K562 (cell line): ENCODE results near the gene BEND6. TPM values are rescaled to one million over a fixed set of nuclear protein-coding genes. Genes with fewer than 3 reads are reported as not detected.
A peak's percentile ranks its signal among the peaks of the same experiment; 100 is the strongest.

Experiments used
- FIP1L1 ChIP-seq: fragments of 200-400 bp; formaldehyde crosslinking; IDR thresholded peaks from 2 replicates; pipeline ENCODE4 v1.6.1; 2018; ENCODE audit warnings: mild to moderate bottlenecking, low read depth, low read length; ENCODE audit not compliant: poor library complexity, severe bottlenecking
- FUS ChIP-seq: fragments of 200-400 bp; formaldehyde crosslinking; optimal IDR thresholded peaks from 2 replicates; pipeline ENCODE3; 2017; ENCODE audit warnings: low read depth, low read length
- HINFP ChIP-seq: fragments of 450-650 bp; conservative IDR thresholded peaks from 2 replicates; pipeline ENCODE4 v1.6.1; 2016; ENCODE audit warnings: missing genetic modification characterization, low read depth, mild to moderate bottlenecking, control low read depth, missing compliant biosample characterization
- ZNF263 ChIP-seq: sonication (generic); formaldehyde crosslinking; IDR thresholded peaks from 2 replicates; pipeline ENCODE4 v1.8.0; 2022; ENCODE audit warnings: mild to moderate bottlenecking, missing genetic modification reagents, borderline replicate concordance
- polyA plus RNA-seq, 8 experiments: library from polyadenylated mRNA; depleted of rRNA in 4 of 8; stranded (reverse) in 5 of 8; unstranded in 3 of 8; fragments of >200 nt; fragmentation: Nextera tagmentation in 2 of 8; fragmentation: Illumina TruSeq in 1 of 8; extraction: Ambion mirVana in 2 of 8; extraction: Trizol in 1 of 8; gene quantifications; 2 replicates each; pipeline versions ENCODE4 v1.2.1 to v1.2.3, GENCODE V29; 2011 to 2014; ENCODE audit warnings: inconsistent platforms in 1 of 8, missing spikeins in 1 of 8
- total RNA-seq, 7 experiments: library from RNA; depleted of rRNA in 6 of 7; stranded (reverse); fragments of >200 nt in 6 of 7; fragmentation: Illumina TruSeq in 2 of 7; extraction: Trizol in 2 of 7; gene quantifications; 2 replicates each; pipeline versions ENCODE4 v1.2.1 to v1.2.3, GENCODE V29; 2011 to 2021; ENCODE audit warnings: low replicate concordance in 1 of 7
- TF ChIP-seq, protein P1 (sequence below): fragments of 150-350 bp; conservative IDR thresholded peaks from 2 replicates; pipeline ENCODE4 v1.6.1; 2014; ENCODE audit warnings: low read length
- TF ChIP-seq, protein P2 (sequence below): sonication (generic); formaldehyde crosslinking; IDR thresholded peaks from 2 replicates; pipeline ENCODE4 v1.4.0; 2020; ENCODE audit warnings: mild to moderate bottlenecking, missing genetic modification reagents
- TF ChIP-seq, protein P3 (sequence below): fragments of 250-450 bp; sonication (Bioruptor Pico); IDR thresholded peaks from 2 replicates; pipeline ENCODE4 v1.4.0; 2020; ENCODE audit warnings: mild to moderate bottlenecking, moderate library complexity, borderline replicate concordance
- TF ChIP-seq, protein P4 (sequence below), 2 experiments: IDR thresholded peaks in 1 of 2; conservative IDR thresholded peaks in 1 of 2; 2 replicates each; pipeline ENCODE4 v1.6.1; 2016; ENCODE audit warnings: low read depth in 2 of 2, mild to moderate bottlenecking in 1 of 2, missing compliant biosample characterization in 1 of 2, missing genetic modification characterization in 1 of 2, moderate library complexity in 1 of 2
- TF ChIP-seq, protein P5 (sequence below): fragments of 450-650 bp; IDR thresholded peaks from 2 replicates; pipeline ENCODE4 v1.6.1; 2016; ENCODE audit warnings: antibody characterized with exemption

Gene BEND6
- total and polyA plus RNA-seq, 9 of the 15 experiments (the other 6 are each of a cell fraction or from before 2014, with no cell fraction given): 0.37 to 4.0 (median 1.1) TPM

- TF ChIP-seq HINFP (tag): peak; percentile 84
- TF ChIP-seq FIP1L1: peak; percentile 75
- TF ChIP-seq, protein P1, sequence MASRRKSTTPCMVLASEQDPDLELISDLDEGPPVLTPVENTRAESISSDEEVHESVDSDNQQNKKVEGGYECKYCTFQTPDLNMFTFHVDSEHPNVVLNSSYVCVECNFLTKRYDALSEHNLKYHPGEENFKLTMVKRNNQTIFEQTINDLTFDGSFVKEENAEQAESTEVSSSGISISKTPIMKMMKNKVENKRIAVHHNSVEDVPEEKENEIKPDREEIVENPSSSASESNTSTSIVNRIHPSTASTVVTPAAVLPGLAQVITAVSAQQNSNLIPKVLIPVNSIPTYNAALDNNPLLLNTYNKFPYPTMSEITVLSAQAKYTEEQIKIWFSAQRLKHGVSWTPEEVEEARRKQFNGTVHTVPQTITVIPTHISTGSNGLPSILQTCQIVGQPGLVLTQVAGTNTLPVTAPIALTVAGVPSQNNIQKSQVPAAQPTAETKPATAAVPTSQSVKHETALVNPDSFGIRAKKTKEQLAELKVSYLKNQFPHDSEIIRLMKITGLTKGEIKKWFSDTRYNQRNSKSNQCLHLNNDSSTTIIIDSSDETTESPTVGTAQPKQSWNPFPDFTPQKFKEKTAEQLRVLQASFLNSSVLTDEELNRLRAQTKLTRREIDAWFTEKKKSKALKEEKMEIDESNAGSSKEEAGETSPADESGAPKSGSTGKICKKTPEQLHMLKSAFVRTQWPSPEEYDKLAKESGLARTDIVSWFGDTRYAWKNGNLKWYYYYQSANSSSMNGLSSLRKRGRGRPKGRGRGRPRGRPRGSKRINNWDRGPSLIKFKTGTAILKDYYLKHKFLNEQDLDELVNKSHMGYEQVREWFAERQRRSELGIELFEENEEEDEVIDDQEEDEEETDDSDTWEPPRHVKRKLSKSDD: 0 out of 2 replicates have a peak, but pooled peaks have one; percentile 74
- no peak for TF ChIP-seq ZNF263 (CRISPR knock-in tag)
- TF ChIP-seq, protein P2, sequence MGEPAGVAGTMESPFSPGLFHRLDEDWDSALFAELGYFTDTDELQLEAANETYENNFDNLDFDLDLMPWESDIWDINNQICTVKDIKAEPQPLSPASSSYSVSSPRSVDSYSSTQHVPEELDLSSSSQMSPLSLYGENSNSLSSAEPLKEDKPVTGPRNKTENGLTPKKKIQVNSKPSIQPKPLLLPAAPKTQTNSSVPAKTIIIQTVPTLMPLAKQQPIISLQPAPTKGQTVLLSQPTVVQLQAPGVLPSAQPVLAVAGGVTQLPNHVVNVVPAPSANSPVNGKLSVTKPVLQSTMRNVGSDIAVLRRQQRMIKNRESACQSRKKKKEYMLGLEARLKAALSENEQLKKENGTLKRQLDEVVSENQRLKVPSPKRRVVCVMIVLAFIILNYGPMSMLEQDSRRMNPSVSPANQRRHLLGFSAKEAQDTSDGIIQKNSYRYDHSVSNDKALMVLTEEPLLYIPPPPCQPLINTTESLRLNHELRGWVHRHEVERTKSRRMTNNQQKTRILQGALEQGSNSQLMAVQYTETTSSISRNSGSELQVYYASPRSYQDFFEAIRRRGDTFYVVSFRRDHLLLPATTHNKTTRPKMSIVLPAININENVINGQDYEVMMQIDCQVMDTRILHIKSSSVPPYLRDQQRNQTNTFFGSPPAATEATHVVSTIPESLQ (CRISPR knock-in tag): no peak; the same call in 1 of the 2 replicates
- no peak for TF ChIP-seq FUS
- TF ChIP-seq, protein P3, sequence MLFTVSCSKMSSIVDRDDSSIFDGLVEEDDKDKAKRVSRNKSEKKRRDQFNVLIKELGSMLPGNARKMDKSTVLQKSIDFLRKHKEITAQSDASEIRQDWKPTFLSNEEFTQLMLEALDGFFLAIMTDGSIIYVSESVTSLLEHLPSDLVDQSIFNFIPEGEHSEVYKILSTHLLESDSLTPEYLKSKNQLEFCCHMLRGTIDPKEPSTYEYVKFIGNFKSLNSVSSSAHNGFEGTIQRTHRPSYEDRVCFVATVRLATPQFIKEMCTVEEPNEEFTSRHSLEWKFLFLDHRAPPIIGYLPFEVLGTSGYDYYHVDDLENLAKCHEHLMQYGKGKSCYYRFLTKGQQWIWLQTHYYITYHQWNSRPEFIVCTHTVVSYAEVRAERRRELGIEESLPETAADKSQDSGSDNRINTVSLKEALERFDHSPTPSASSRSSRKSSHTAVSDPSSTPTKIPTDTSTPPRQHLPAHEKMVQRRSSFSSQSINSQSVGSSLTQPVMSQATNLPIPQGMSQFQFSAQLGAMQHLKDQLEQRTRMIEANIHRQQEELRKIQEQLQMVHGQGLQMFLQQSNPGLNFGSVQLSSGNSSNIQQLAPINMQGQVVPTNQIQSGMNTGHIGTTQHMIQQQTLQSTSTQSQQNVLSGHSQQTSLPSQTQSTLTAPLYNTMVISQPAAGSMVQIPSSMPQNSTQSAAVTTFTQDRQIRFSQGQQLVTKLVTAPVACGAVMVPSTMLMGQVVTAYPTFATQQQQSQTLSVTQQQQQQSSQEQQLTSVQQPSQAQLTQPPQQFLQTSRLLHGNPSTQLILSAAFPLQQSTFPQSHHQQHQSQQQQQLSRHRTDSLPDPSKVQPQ: no peak
- TF ChIP-seq, protein P4, sequence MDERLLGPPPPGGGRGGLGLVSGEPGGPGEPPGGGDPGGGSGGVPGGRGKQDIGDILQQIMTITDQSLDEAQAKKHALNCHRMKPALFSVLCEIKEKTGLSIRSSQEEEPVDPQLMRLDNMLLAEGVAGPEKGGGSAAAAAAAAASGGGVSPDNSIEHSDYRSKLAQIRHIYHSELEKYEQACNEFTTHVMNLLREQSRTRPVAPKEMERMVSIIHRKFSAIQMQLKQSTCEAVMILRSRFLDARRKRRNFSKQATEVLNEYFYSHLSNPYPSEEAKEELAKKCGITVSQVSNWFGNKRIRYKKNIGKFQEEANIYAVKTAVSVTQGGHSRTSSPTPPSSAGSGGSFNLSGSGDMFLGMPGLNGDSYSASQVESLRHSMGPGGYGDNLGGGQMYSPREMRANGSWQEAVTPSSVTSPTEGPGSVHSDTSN (CRISPR knock-in tag; IDR thresholded peaks at IDR 0.05; ENCODE audit: low read depth): no peak
- TF ChIP-seq, protein P4 (tag; conservative IDR thresholded peaks at IDR 0.05; ENCODE audit: low read depth): peak; percentile 61
- TF ChIP-seq, protein P5, sequence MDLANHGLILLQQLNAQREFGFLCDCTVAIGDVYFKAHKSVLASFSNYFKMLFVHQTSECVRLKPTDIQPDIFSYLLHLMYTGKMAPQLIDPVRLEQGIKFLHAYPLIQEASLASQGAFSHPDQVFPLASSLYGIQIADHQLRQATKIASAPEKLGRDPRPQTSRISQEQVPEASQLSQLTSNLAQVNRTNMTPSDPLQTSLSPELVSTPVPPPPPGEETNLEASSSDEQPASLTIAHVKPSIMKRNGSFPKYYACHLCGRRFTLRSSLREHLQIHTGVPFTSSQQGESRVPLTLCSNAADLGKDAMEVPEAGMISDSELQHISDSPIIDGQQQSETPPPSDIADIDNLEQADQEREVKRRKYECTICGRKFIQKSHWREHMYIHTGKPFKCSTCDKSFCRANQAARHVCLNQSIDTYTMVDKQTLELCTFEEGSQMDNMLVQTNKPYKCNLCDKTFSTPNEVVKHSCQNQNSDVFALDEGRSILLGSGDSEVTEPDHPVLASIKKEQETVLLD: no peak
Measured at GRCh38 chr6:56955171-56956155, 556 bp downstream of the BEND6 start (continued).
